Left ventricle myocardium inferior (tissue), 1 donor: ENCODE results near the gene CTXND1. TPM values are rescaled to one million over a fixed set of nuclear protein-coding genes. Genes with fewer than 3 reads are reported as not detected.

Source experiments
- DNase-seq: peaks from one replicate; pipeline ENCODE4 v3.0.0-alpha.2; 2020
- H3K27ac ChIP-seq: fragments of 200-600 bp; replicated peaks from 2 replicates; pipeline ENCODE4 v1.8.0; 2021
- H3K27me3 ChIP-seq: fragments of 200-600 bp; 2 replicates; pipeline ENCODE4 v1.8.0; 2021; ENCODE audit warnings: low read depth
- H3K36me3 ChIP-seq: fragments of 200-600 bp; 2 replicates; pipeline ENCODE4 v1.8.0; 2021
- H3K4me1 ChIP-seq: fragments of 200-600 bp; 2 replicates; pipeline ENCODE4 v1.8.0; 2021
- H3K4me3 ChIP-seq: fragments of 200-600 bp; 2 replicates; pipeline ENCODE4 v1.8.0; 2021; ENCODE audit warnings: mild to moderate bottlenecking, moderate library complexity
- H3K9me3 ChIP-seq: fragments of 200-600 bp; replicated peaks from 2 replicates; pipeline ENCODE4 v1.8.0; 2021
- CTCF ChIP-seq: fragments of 200-600 bp; IDR thresholded peaks from 2 replicates; pipeline ENCODE4 v1.8.0; 2021; ENCODE audit warnings: antibody characterized with exemption, mild to moderate bottlenecking, borderline replicate concordance
- intact Hi-C: fragments of 100-400 bp; cut with micrococcal nuclease; formaldehyde crosslinking; loops from one replicate; pipeline ENCODE4 v1.11.0; 2022
- total RNA-seq: library from RNA; stranded (reverse); fragmentation: NEBNext Ultra II Directional; extraction: Animal tissue kit (Norgen Biotek cat#: 25700); gene quantifications from one replicate; pipeline ENCODE4 v1.2.1, GENCODE V29; 2021
- donor health status: DM: no; HTN: yes; CAD: no; lungs with severe emphysema.

CTXND1 gene
- total RNA-seq, 1 donor from 2014 or later: 2.1 TPM

- intact Hi-C loops: no loop called here
Observed at GRCh38 chr15:80172401-80172800, 79.6 kb downstream of the CTXND1 start.

GRCh38 chr15:80171787-80172186, 80.2 kb downstream of the CTXND1 start:
- Histone ChIP-seq H3K27ac (no peak overlapping the region), H3K27me3 (no peaks in the 10 kb centered on the region), H3K36me3 (peaks cover 7% of the 10 kb centered on the region), H3K4me1 (peaks cover 17% of the 10 kb centered on the region), H3K9me3 (no peaks in the 10 kb centered on the region), H3K4me3 (no peak overlapping the region)
- TF ChIP-seq CTCF: no peak
- DNase-seq: no peak
- intact Hi-C loops: no loop called here

More at GRCh38 chr15:80172401-80172800, 79.6 kb downstream of the CTXND1 start:
- Histone ChIP-seq H3K4me1 (peaks cover 17% of the 10 kb centered on the region), H3K36me3 (peaks cover 9% of the 10 kb centered on the region), H3K9me3 (no peaks in the 10 kb centered on the region), H3K4me3 (no peak overlapping the region), H3K27ac (no peak overlapping the region), H3K27me3 (no peaks in the 10 kb centered on the region)
- no peak for TF ChIP-seq CTCF
- DNase-seq: no peak

- intact Hi-C loops: no loop called here
- Histone ChIP-seq H3K27ac (no peak overlapping the region), H3K36me3 (peaks cover 7% of the 10 kb centered on the region), H3K9me3 (no peaks in the 10 kb centered on the region), H3K4me1 (peaks cover 17% of the 10 kb centered on the region), H3K4me3 (no peak overlapping the region), H3K27me3 (no peaks in the 10 kb centered on the region)
- TF ChIP-seq CTCF: no peak
- DNase-seq: no peak
Observed at GRCh38 chr15:80170596-80170995, 81.4 kb downstream of the CTXND1 start.

- no peak for DNase-seq
- no peaks in the 10 kb centered on the region for H3K27me3 ChIP-seq
- peaks cover 7% of the 10 kb centered on the region for H3K36me3 ChIP-seq
- H3K4me3 ChIP-seq: no peak overlapping the region
- no peak overlapping the region for H3K27ac ChIP-seq
- no peak for TF ChIP-seq CTCF
- intact Hi-C loops: no loop called here
- H3K9me3 ChIP-seq: no peaks in the 10 kb centered on the region
- H3K4me1 ChIP-seq: peaks cover 14% of the 10 kb centered on the region
Observed at GRCh38 chr15:80169768-80170357, 82.2 kb downstream of the CTXND1 start.

GRCh38 chr15:80168421-80168820, 83.6 kb downstream of the CTXND1 start:
- H3K9me3 ChIP-seq: no peaks in the 10 kb centered on the region
- intact Hi-C loops: no loop called here
- no peak overlapping the region for H3K4me3 ChIP-seq
- no peaks in the 10 kb centered on the region for H3K27me3 ChIP-seq
- no peak for TF ChIP-seq CTCF
- H3K4me1 ChIP-seq: peaks cover 1% of the 10 kb centered on the region
- no peak for DNase-seq
- no peak overlapping the region for H3K27ac ChIP-seq
- peaks cover 8% of the 10 kb centered on the region for H3K36me3 ChIP-seq
